Hepatocyte (in vitro differentiated cells): ENCODE results near the gene SHMT2.

Experiments
- CTCF ChIP-seq: fragments of 200-600 bp; sonication (generic); IDR thresholded peaks from 2 replicates; pipeline ENCODE4 v1.5.1; 2016; ENCODE audit warnings: antibody characterized with exemption, mild to moderate bottlenecking; ENCODE audit not compliant: poor library complexity
- EZH2 ChIP-seq: fragments of 200-600 bp; sonication (generic); IDR thresholded peaks from 2 replicates; pipeline ENCODE4 v1.6.1; 2016; ENCODE audit warnings: antibody characterized with exemption, mild to moderate bottlenecking, borderline replicate concordance
- EZH2phosphoT487 ChIP-seq: fragments of 200-600 bp; sonication (generic); IDR thresholded peaks from one replicate; pipeline ENCODE4 v1.6.1; 2018; ENCODE audit warnings: antibody characterized with exemption, mild to moderate bottlenecking, low read depth, moderate library complexity; ENCODE audit not compliant: unreplicated experiment, severe bottlenecking

GRCh38 chr12:57234233-57234570 lies 4.7 kb downstream of the SHMT2 start:
- TF ChIP-seq CTCF (no peak), EZH2 (no peak), EZH2phosphoT487 (no peak)
